Activated CD4-positive, alpha-beta T cell treated with anti-CD3 and anti-CD28 coated beads, Interleukin-2, amount 50 U/mL, for 1 hour (primary cell): ENCODE measurements around the gene UPK3BL2.
"Not testable (repeated sequence)": the region's sequence is repeated elsewhere in the genome, so short reads cannot be mapped to it uniquely, and the experiment has no call there.

Experiments
- DNase-seq: peaks from one replicate; pipeline ENCODE4 v3.0.0-alpha.2; 2020

Gene UPK3BL2

GRCh38 chr7:102493220-102493935 lies 50.1 kb downstream of the UPK3BL2 start:
- DNase-seq, result not testable (repeated sequence)

- peak; percentile 65 for DNase-seq
Observed at GRCh38 chr7:102490529-102491075, 52.9 kb downstream of the UPK3BL2 start.
